ENCODE measurements around the gene CRIP3.

GRCh38 chr6:43310624-43311023 is 2.0 kb upstream of the CRIP3 start:
- TF ChIP-seq CTCF (IDR thresholded peaks at IDR 0.05 in 8 of 11, conservative IDR thresholded peaks at IDR 0.05 in 3 of 11) = no peak
- TF ChIP-seq POLR2AphosphoS5 (IDR thresholded peaks at IDR 0.05) = no peak
